H1 (cell line): ENCODE results near the gene KLC4. TPM values are rescaled to one million over a fixed set of nuclear protein-coding genes. Genes with fewer than 3 reads are reported as not detected.

Experiments used
- CTCF ChIA-PET: fragments of 300-600 bp; sonication (Branson Sonifier 250); formaldehyde crosslinking; loops from one replicate; lab custom pipeline; 2021; ENCODE audit not compliant: partially characterized antibody; lab: Charles Lee
- POLR2A ChIA-PET: fragments of 300-600 bp; sonication (Branson Sonifier 250); formaldehyde crosslinking; loops from one replicate; lab custom pipeline; 2021; ENCODE audit warnings: inconsistent platforms; ENCODE audit not compliant: partially characterized antibody; lab: Charles Lee
- DNase-seq, 2 experiments: peaks; one replicate each; pipeline versions ENCODE4 v3.0.0 to v3.0.0-alpha.2; 2010 to 2022; ENCODE audit warnings: low spot score in 2 of 2, low read depth in 1 of 2, mixed read lengths in 1 of 2
- FAIRE-seq: peaks from 2 replicates; lab custom pipeline; 2011; peaks lifted over from hg19 to GRCh38; lab: Jason Lieb, UNC
- H2AFZ ChIP-seq: 2 replicates; pipeline ENCODE4 v1.8.1; 2012; ENCODE audit warnings: low read length, inconsistent platforms
- H2AK5ac ChIP-seq: 2 replicates; pipeline ENCODE4 v1.6.1; 2013; ENCODE audit warnings: low read depth, low read length
- H2BK120ac ChIP-seq: replicated peaks from 2 replicates; pipeline ENCODE3; 2013; ENCODE audit warnings: low read depth, low read length, inconsistent platforms
- H2BK12ac ChIP-seq: 2 replicates; pipeline ENCODE4 v1.6.1; 2013; ENCODE audit warnings: low read depth, low read length
- H2BK15ac ChIP-seq: 2 replicates; pipeline ENCODE4 v1.6.1; 2013; ENCODE audit warnings: low read length
- H2BK20ac ChIP-seq: 2 replicates; pipeline ENCODE4 v1.6.1; 2013; ENCODE audit warnings: low read length
- H2BK5ac ChIP-seq: 2 replicates; pipeline ENCODE4 v1.6.1; 2013; ENCODE audit warnings: low read depth, low read length
- H3K14ac ChIP-seq: 2 replicates; pipeline ENCODE4 v1.6.1; 2013; ENCODE audit warnings: inconsistent platforms; ENCODE audit not compliant: insufficient read length
- H3K18ac ChIP-seq: 2 replicates; pipeline ENCODE4 v1.6.1; 2013; ENCODE audit warnings: low read length; ENCODE audit errors: extremely low read depth
- H3K23ac ChIP-seq: 2 replicates; pipeline ENCODE4 v1.6.1; 2013; ENCODE audit warnings: inconsistent platforms; ENCODE audit not compliant: insufficient read length
- H3K23me2 ChIP-seq: 2 replicates; pipeline ENCODE4 v1.6.1; 2013; ENCODE audit warnings: low read depth, low read length
- H3K27ac ChIP-seq: 2 replicates; pipeline ENCODE4 v1.6.1; 2011; ENCODE audit warnings: low read depth, low read length, inconsistent platforms
- H3K27me3 ChIP-seq, 4 experiments: replicated peaks in 1 of 4; 1 replicate in 1 of 4; 2 replicates in 3 of 4; pipeline versions ENCODE4 v1.6.1 to v1.8.1; 2011 to 2013; ENCODE audit warnings: low read length in 3 of 4, mild to moderate bottlenecking in 3 of 4, inconsistent platforms in 2 of 4, mixed read lengths in 2 of 4, moderate library complexity in 1 of 4; ENCODE audit not compliant: control insufficient read depth in 3 of 4, insufficient read depth in 3 of 4; ENCODE audit errors: extremely low read depth in 1 of 4
- H3K36me3 ChIP-seq, 4 experiments: 2 replicates each; pipeline versions ENCODE4 v1.6.1 to v1.8.1; 2011 to 2013; ENCODE audit warnings: mild to moderate bottlenecking in 4 of 4, low read length in 3 of 4, moderate library complexity in 2 of 4, control low read depth in 1 of 4, inconsistent platforms in 1 of 4; ENCODE audit not compliant: insufficient read depth in 4 of 4, control insufficient read depth in 2 of 4
- H3K4ac ChIP-seq: replicated peaks from 2 replicates; pipeline ENCODE3; 2013; ENCODE audit warnings: low read length, low read depth, mixed read lengths, inconsistent platforms; ENCODE audit not compliant: insufficient read length
- H3K4me1 ChIP-seq, 4 experiments: replicated peaks in 1 of 4; 1 replicate in 1 of 4; 2 replicates in 3 of 4; pipeline versions ENCODE4 v1.6.1 to v1.8.1; 2011 to 2013; ENCODE audit warnings: low read length in 3 of 4, inconsistent platforms in 2 of 4, mixed read lengths in 1 of 4; ENCODE audit not compliant: insufficient read depth in 4 of 4, control insufficient read depth in 3 of 4
- H3K4me2 ChIP-seq, 2 experiments: 2 replicates each; pipeline versions ENCODE4 v1.6.1 to v1.8.1; 2011 to 2013; ENCODE audit warnings: low read depth in 2 of 2, low read length in 2 of 2, control low read depth in 1 of 2, inconsistent platforms in 1 of 2, mild to moderate bottlenecking in 1 of 2; ENCODE audit not compliant: insufficient read depth in 1 of 2
- H3K4me3 ChIP-seq, 4 experiments: fragments of 200-600, 300-600 bp in 1 of 4; sonication (generic), shearing (Covaris generic), sonication (Bioruptor Twin) in 1 of 4; 2 replicates each; pipeline versions ENCODE4 v1.5.1 to v1.8.1; 2011 to 2016; ENCODE audit warnings: low read length in 4 of 4, low read depth in 3 of 4, control low read depth in 2 of 4, inconsistent platforms in 2 of 4, mild to moderate bottlenecking in 2 of 4, mixed read lengths in 1 of 4, moderate library complexity in 1 of 4; ENCODE audit not compliant: insufficient read depth in 2 of 4; ENCODE audit errors: extremely low read depth in 1 of 4
- H3K56ac ChIP-seq: replicated peaks from 2 replicates; pipeline ENCODE3; 2013; ENCODE audit warnings: low read depth, mild to moderate bottlenecking, mixed read lengths, low read length, inconsistent platforms; ENCODE audit not compliant: insufficient read length
- H3K79me1 ChIP-seq: 2 replicates; pipeline ENCODE4 v1.6.1; 2013; ENCODE audit warnings: low read depth, low read length, control low read depth
- H3K79me2 ChIP-seq, 2 experiments: 2 replicates each; pipeline versions ENCODE4 v1.6.1 to v1.8.1; 2012 to 2013; ENCODE audit warnings: low read length in 2 of 2, mild to moderate bottlenecking in 2 of 2, inconsistent platforms in 1 of 2; ENCODE audit not compliant: insufficient read depth in 2 of 2, control insufficient read depth in 1 of 2
- H3K9ac ChIP-seq, 4 experiments: replicated peaks in 1 of 4; 1 replicate in 1 of 4; 2 replicates in 3 of 4; pipeline versions ENCODE4 v1.6.1 to v1.8.1; 2011 to 2013; ENCODE audit warnings: low read depth in 3 of 4, low read length in 3 of 4, control low read depth in 2 of 4, mild to moderate bottlenecking in 2 of 4, moderate library complexity in 2 of 4, inconsistent platforms in 1 of 4; ENCODE audit errors: extremely low read depth in 1 of 4
- H3K9me3 ChIP-seq, 2 experiments: 2 replicates each; pipeline versions ENCODE4 v1.6.1 to v1.8.1; 2012 to 2013; ENCODE audit warnings: mild to moderate bottlenecking in 2 of 2, moderate library complexity in 2 of 2, control low read depth in 1 of 2, inconsistent platforms in 1 of 2, low read depth in 1 of 2, low read length in 1 of 2, mixed read lengths in 1 of 2; ENCODE audit not compliant: insufficient read depth in 2 of 2
- H4K20me1 ChIP-seq, 2 experiments: replicated peaks in 1 of 2; 2 replicates each; pipeline versions ENCODE3 to v1.8.1; 2011 to 2013; ENCODE audit warnings: inconsistent platforms in 2 of 2, low read length in 2 of 2, mild to moderate bottlenecking in 1 of 2; ENCODE audit not compliant: insufficient read depth in 2 of 2, control insufficient read depth in 1 of 2
- H4K5ac ChIP-seq: 2 replicates; pipeline ENCODE4 v1.6.1; 2013; ENCODE audit warnings: low read length, low read depth, mixed read lengths, inconsistent platforms; ENCODE audit not compliant: insufficient read length
- H4K8ac ChIP-seq: 2 replicates; pipeline ENCODE4 v1.8.0; 2013; ENCODE audit warnings: mild to moderate bottlenecking, moderate library complexity, low read length, inconsistent platforms; ENCODE audit not compliant: insufficient read depth; ENCODE audit errors: extremely low read depth
- H4K91ac ChIP-seq: replicated peaks from 2 replicates; pipeline ENCODE3; 2013; ENCODE audit warnings: low read length, mixed read lengths, inconsistent platforms; ENCODE audit not compliant: insufficient read length
- CREB1 ChIP-seq: IDR thresholded peaks from 2 replicates; pipeline ENCODE4 v1.6.1; 2012; ENCODE audit warnings: inconsistent platforms
- GABPA ChIP-seq: IDR thresholded peaks from 2 replicates; pipeline ENCODE4 v1.6.1; 2011; ENCODE audit warnings: mild to moderate bottlenecking, low read length, moderate library complexity, borderline replicate concordance; ENCODE audit not compliant: insufficient read depth
- HDAC2 ChIP-seq, 2 experiments: fragments of 300-600 bp in 1 of 2; sonication (generic) in 1 of 2; IDR thresholded peaks; 2 replicates each; pipeline ENCODE4 v1.6.1; 2011 to 2012; ENCODE audit warnings: low read depth in 2 of 2, low read length in 2 of 2, mild to moderate bottlenecking in 2 of 2, moderate library complexity in 2 of 2, borderline replicate concordance in 1 of 2, inconsistent platforms in 1 of 2
- JUND ChIP-seq: IDR thresholded peaks from 2 replicates; pipeline ENCODE4 v1.6.1; 2011; ENCODE audit warnings: mild to moderate bottlenecking, improper control_type of control experiment, low read length
- POLR2A ChIP-seq, 2 experiments: IDR thresholded peaks; 1 replicate in 1 of 2; 2 replicates in 1 of 2; pipeline ENCODE4 v1.6.1; 2011; ENCODE audit warnings: low read depth in 2 of 2, low read length in 2 of 2, mild to moderate bottlenecking in 2 of 2; ENCODE audit errors: control extremely low read depth in 1 of 2
- RBBP5 ChIP-seq: IDR thresholded peaks from 2 replicates; pipeline ENCODE4 v1.7.1; 2012; ENCODE audit warnings: low read depth, mild to moderate bottlenecking, inconsistent platforms, low read length, moderate library complexity, borderline replicate concordance
- SAP30 ChIP-seq: fragments of 300-600 bp; sonication (generic); IDR thresholded peaks from 2 replicates; pipeline ENCODE4 v1.7.1; 2012; ENCODE audit warnings: low read length, moderate library complexity, mild to moderate bottlenecking, inconsistent platforms; ENCODE audit not compliant: insufficient read depth, insufficient replicate concordance
- SP4 ChIP-seq: IDR thresholded peaks from 2 replicates; pipeline ENCODE4 v1.6.1; 2012; ENCODE audit warnings: low read length, inconsistent platforms
- SUZ12 ChIP-seq: fragments of 200-600 bp; sonication (generic); IDR thresholded peaks from 2 replicates; pipeline ENCODE4 v1.6.1; 2012; ENCODE audit warnings: mild to moderate bottlenecking, inconsistent platforms, low read length, moderate library complexity, mixed read lengths
- TAF1 ChIP-seq: IDR thresholded peaks from 2 replicates; pipeline ENCODE4 v1.6.1; 2011; ENCODE audit warnings: mild to moderate bottlenecking, low read depth, low read length
- TAF7 ChIP-seq: optimal IDR thresholded peaks from 2 replicates; pipeline ENCODE3; 2011; ENCODE audit warnings: low read depth, mild to moderate bottlenecking, inconsistent platforms, low read length, moderate library complexity, borderline replicate concordance
- WGBS, 2 experiments: shearing (Covaris generic) in 1 of 2; methylation state at CpG; one replicate each; pipeline versions ENCODE4 v1.1.6 to v1.1.7; 2013 to 2015; ENCODE audit warnings: low lambda C conversion rate in 2 of 2, mixed read lengths in 2 of 2, inconsistent platforms in 1 of 2, low coverage in 1 of 2, missing lambda C conversion rate in 1 of 2; ENCODE audit not compliant: insufficient replicate concordance in 2 of 2, insufficient coverage in 1 of 2, insufficient read length in 1 of 2; ENCODE audit errors: extremely low coverage in 1 of 2, missing lambda C conversion rate in 1 of 2; 5-methylcytosine and 5-hydroxymethylcytosine counted together
- polyA plus RNA-seq, 7 experiments: library from polyadenylated mRNA; depleted of rRNA in 3 of 7; stranded (reverse) in 5 of 7; unstranded in 2 of 7; fragments of >200 nt in 5 of 7; fragments of 200-250 nt in 2 of 7; gene quantifications; 1 replicate in 5 of 7; 2 replicates in 1 of 7; 4 replicates in 1 of 7; pipeline versions ENCODE4 v1.2.1 to v1.2.3, GENCODE V29; 2011 to 2013; ENCODE audit warnings: missing spikeins in 2 of 7, mixed read lengths in 2 of 7
- total RNA-seq: library from RNA; stranded (reverse); fragmentation: NEBNext Ultra II Directional; extraction: Animal tissue kit (Norgen Biotek cat#: 25700); gene quantifications from 2 replicates; pipeline ENCODE4 v1.2.1, GENCODE V29; 2021

The KLC4 gene
- total and polyA plus RNA-seq, 2 of the 8 experiments (the other 6 are each of a cell fraction or from before 2014, with no cell fraction given), result 15.7 to 28.5 TPM

GRCh38 chr6:43043310-43043709 lies 16.1 kb upstream of the KLC4 start:
- Histone ChIP-seq H4K5ac (no peak overlapping the region), H4K91ac (no peak overlapping the region), H2BK120ac (no peak overlapping the region), H2BK5ac (no peak overlapping the region), H3K79me1 (no peaks in the 10 kb centered on the region), H3K4me2 (no peak overlapping the region), H2BK20ac (no peak overlapping the region), H4K8ac (no peak overlapping the region), H3K4me3 (no peak overlapping the region), H2AFZ (no peak overlapping the region), H3K14ac (no peak overlapping the region), H3K18ac (no peak overlapping the region), H3K23me2 (no peaks in the 10 kb centered on the region; the same call in 1 of the 2 replicates), H3K4ac (no peak overlapping the region), H3K27me3 (no peaks in the 10 kb centered on the region), H3K79me2 (no peaks in the 10 kb centered on the region), H3K56ac (no peak overlapping the region), H3K23ac (no peak overlapping the region), H3K27ac (no peak overlapping the region), H2BK12ac (no peak overlapping the region), H2BK15ac (no peak overlapping the region), H3K9me3 (no peaks in the 10 kb centered on the region), H3K9ac (no peak overlapping the region), H3K4me1 (no peaks in the 10 kb centered on the region; a peak in 1 of 7 replicates), H4K20me1 (peaks cover 4 to 7% of the 10 kb centered on the region in 2 experiments), H2AK5ac (no peak overlapping the region), H3K36me3 (peaks cover 0 to 24% (median 5%) of the 10 kb centered on the region in 4 experiments; a peak in 4 of 8 replicates)
- TF ChIP-seq GABPA, result no peak
- no peak for TF ChIP-seq POLR2A (IDR thresholded peaks at IDR 0.05; ENCODE audit: control extremely low read depth in 1 of 2, low read depth in 2 of 2, low read length in 2 of 2)
- no peak for TF ChIP-seq TAF7
- TF ChIP-seq JUND, result no peak
- no peak for TF ChIP-seq SUZ12
- no peak for TF ChIP-seq SAP30
- TF ChIP-seq RBBP5, result no peak
- no peak for TF ChIP-seq HDAC2 (IDR thresholded peaks at IDR 0.05; ENCODE audit: borderline replicate concordance in 1 of 2, low read depth in 2 of 2, low read length in 2 of 2)
- TF ChIP-seq CREB1, result no peak
- no peak for TF ChIP-seq SP4
- no peak for TF ChIP-seq TAF1
- WGBS, 2 experiments, result 92% methylated on average over 9 of the region's 9 CpGs; no CpG with 5 or more reads in 1 of the 2 experiments
- ChIA-PET POLR2A (interaction anchor here (0.6 to 29.7 kb wide), 5 partner anchors 9 to 22 kb away, joined by 3 to 584 read pairs (median 4); partner anchors contain the start of genes CUL7, KLHDC3, MEA1 and RRP36), CTCF (interaction anchor here (0.8 kb wide), 1 partner anchor 15 kb away, joined by 3 read pairs; no protein-coding TSS in a partner anchor)
- no peak for FAIRE-seq
- DNase-seq, result no peak
